GM21528 (cell line): ENCODE data around the gene ZDHHC12.
A peak's percentile ranks its signal among the peaks of the same experiment; 100 is the strongest.

Experiments
- ATAC-seq: cut with Tn5 transposase; IDR thresholded peaks from one replicate; pipeline ENCODE4 v1.9.1; 2021; ENCODE audit warnings: mild to moderate bottlenecking, moderate library complexity; ENCODE audit not compliant: unreplicated experiment, low FRiP score

The ZDHHC12 gene

DNA sequence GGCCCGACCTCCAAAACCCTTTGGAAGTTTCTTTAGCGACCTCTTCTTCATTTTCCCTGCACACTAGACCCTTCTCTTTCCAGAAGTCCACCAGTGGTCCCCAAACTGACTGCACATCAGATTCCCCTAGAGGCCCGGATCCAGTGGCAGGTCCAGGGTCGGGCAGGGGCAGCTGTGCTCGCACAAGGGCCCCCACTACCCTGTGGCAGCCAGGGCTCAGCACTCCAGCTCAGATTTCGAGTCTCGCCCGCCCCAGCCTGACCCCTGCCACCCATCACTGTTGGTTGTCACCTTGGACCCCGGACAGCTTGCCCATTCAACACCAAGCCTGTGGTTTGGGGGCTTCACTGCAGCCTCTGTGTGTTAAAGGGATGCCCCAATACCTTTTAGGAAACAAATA is 7.8 kb upstream of the ZDHHC12 start:
- no peak for ATAC-seq

DNA sequence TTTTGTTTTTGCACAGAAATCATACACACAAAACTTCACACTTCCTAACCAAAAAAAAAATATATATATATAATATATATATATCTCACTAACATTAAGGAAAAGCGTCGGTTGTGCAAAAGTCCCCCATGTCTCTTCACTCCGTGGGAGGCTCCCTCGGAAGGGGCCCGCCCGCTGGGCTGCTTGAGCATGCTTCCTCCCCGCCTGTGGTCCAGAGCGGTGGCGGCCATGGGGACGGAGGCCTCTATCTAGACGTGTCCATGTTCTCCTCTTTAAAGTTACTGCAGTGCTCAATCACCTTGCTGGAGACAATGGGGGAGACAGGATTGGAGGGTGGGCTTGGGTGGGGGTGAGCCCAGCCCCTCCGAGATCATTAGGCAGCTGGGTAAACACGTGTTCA is 7.2 kb upstream of the ZDHHC12 start:
- no peak for ATAC-seq

DNA sequence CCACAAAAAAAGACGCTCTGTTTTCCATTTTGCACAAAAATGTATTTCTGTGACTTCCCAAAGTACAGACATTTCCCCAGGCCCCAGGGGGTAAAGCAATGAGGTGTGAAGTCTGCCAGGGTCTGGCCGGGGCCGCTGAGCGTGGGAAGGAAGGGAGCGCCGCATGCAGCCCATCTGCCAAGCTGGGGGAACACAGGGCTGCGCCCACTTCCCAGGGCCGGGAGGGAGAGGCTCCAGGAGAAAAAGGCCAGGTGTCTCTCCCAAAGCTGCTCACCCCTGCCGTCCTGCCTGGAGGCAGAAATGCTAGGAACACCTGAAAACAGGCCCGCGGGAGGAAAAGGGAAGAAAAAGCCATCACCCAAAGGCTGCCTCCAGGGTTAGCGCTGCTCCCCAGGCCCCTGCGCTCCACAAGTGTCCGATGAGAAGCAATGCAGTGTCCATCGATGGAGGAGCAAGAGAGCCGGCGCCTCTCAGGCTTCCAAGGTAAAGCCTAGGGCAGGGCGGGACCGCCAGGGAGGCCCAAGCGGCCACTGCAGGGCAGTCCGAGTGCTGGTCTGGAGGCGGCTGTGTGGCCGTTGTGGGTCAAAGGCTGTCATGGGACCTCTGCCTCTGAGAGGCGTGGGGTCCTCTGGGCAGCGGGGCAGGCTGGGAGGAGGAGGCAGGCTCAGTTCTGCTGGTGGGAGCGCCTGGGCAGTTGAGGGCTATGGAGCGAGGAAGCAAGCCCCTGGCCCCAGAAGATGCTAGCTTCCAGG is 6.0 kb upstream of the ZDHHC12 start:
- no peak for ATAC-seq

DNA sequence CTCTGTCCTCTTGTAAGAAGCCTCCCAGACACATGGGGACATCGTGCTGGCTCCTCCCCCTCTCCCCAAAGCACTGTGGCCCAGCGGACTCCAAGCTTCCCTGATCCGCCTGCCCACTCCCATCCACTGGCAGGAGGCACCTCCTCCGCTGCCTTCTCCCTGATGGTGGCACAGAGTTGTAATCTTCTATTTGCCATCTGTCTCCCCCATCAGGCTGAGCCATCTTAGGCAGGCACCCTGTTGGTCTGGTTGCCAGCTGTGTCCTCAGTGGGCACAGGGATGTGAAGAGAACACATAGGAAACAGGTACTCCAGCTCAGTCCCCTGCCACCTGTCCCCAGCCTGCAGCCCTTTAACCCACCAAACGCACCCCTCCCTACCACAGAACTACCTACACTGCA is 5.4 kb upstream of the ZDHHC12 start:
- ATAC-seq, result no peak

DNA sequence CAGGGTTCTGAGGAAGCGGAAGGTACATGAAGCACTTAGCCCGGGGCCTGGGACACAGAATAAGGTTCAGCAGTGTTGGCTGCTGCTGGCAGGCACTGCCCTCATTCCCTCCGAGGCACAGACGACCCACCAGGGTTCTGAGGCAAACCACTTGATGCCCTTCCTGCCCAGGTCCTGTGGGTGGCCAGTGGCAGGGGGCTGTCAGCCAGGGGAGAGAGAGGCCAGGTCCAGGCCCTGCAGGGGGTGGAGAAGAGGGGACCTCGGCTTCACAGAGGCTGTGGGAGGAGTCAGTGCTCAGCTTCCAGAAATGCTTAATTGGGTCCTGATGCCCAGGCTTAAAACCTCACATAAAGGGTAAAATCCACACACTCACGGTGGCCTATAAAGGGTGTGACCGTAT is 4.4 kb upstream of the ZDHHC12 start:
- no peak for ATAC-seq

DNA sequence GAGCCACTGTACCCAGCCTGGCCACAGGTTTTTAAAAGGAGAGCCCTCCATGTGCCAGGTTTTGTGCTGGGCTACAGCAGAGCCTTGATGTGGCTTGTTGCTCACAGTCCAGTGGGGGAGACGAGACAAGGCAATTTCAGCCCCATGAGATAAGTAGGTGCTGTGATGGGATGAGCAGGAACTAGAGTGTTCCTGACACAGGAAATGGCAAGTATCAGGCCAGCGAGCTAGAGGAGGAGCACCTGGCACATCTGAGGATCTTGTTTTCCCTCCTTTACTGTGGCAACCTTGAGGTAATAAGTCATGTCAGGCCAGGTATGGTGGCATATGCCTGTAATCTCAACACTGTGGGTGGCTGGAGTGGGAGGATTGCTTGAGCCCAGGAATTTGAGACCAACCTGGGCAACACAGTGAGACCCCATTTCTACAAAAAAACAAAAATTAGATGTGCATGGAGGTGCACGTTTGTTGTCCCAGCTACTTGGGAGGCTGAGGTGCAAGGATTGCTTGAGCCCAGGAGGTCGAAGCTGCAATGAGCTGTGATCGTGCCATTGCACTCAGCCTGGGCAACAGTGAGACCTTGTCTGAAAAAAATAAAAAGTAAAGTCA is 3.8 kb upstream of the ZDHHC12 start:
- no peak for ATAC-seq

DNA sequence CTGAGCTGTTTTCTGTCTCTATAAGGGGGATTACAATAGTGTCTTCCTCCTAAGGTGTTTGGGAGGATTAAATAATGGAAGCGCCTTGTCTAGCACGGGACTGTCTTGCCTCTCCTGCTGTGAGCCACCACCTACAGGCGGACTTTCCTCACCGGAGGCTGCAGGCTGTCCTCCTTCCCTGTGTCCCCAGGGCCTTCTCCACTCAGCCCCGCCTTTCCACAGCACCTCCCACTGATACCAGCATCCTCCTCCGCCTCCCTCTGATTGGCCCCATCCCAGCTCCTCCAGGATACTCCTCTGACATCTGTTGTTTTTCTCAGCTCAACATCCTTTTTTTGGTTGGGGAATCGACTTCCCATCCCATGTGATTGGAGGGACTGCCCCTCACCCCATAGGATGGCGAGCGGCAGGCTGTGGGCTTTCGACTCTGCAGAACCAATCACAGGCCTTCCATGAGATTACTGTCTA is 851 bp upstream of the ZDHHC12 start:
- ATAC-seq, result peak; percentile 10

DNA sequence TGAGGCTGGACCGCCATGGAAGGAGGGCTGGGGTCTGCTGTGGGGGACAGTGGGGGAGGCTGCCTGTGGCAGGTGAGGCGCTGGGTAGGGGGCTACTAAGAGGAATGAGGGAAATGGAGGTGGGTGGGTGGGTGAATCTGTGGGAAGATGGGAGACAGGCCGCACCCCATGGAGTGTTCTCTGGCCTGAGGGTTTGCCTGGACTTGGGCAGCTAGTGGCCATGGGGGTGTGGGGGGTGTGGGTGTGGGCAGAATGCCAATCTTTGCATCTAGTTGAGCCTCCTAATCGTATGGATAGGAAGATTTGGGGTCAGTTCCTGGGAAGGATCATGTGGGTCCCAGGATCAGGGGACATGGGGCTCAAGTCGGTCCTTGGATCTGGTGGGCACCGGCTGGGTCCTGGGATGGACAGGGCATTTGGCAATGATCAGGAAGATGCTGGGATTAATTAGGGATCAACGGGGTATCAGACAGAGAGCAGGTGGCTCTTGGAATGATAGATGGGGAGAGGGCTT is 518 bp downstream of the ZDHHC12 start:
- no peak for ATAC-seq

DNA sequence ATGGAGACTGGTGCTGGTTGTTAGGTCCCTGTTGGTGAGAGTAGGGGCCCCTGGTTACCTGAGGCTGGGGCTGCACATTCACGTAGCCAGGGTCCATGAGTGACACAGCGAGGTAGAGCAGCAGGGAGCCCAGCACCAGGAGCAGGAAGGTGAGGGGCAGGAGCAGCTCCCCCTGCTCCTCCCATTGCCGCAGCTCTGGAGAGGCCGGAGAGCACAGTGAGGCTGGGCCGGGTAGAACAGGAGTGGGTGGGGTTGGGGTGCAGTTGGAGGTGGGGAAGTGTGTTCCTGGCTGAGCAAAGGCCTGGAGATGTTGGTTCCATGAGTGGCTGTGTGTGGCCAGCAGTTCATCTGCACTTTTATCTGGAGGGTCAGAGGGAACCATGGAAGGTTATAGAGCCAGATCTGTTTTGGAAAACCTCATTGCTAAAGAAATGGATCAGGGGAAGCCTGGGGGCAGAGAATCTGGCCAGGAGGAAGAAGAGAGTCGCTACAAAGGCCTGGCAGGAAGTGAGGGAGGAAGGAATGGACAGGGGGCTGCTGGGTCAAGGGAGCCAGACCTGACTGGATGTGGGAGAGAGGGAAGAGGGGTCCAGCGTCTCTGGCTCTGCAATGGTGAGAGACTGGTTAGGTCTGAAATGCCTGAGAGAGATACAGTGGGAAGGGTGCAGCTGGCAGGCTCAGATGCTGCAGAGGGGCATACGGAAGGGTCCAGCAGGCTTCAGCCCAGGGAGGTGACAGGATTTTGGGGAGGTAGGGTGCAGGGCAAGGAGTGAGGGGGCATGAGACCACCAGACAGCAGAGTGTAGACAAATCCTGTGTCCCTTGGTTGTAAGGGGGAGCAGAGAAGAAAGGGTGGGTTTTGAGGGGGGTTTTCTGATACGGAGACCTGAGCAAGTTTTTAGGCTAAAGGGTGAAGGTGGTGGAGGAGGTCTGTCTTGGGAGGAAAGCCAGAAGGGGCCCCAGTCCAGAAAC is 1.3 kb downstream of the ZDHHC12 start:
- ATAC-seq, result no peak

DNA sequence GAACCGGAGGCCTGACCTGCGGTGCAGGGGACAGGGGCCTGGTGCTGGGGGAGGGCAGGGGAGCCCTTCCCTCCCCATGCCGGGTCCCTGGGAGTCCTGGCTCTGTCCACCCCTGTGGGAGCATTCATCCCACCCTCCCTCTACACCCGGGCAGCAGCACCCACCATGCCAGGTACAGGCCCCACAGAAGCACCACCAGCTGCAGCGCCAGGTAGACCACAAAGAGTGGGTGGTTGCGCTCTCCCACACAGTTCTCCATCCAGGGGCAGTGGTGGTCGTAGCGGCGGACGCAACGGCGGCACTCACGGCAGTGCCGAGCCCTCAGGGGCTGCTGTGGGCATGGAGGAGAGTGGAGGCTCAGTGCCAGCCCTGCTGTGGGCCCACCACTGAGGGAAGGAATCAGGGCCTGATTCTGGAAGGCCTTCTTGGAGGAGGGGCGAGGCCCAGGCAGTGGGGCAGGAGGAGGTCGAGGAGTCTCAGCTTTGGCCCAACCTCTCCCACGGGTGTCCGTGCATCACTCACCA is 2.4 kb downstream of the ZDHHC12 start:
- no peak for ATAC-seq

DNA sequence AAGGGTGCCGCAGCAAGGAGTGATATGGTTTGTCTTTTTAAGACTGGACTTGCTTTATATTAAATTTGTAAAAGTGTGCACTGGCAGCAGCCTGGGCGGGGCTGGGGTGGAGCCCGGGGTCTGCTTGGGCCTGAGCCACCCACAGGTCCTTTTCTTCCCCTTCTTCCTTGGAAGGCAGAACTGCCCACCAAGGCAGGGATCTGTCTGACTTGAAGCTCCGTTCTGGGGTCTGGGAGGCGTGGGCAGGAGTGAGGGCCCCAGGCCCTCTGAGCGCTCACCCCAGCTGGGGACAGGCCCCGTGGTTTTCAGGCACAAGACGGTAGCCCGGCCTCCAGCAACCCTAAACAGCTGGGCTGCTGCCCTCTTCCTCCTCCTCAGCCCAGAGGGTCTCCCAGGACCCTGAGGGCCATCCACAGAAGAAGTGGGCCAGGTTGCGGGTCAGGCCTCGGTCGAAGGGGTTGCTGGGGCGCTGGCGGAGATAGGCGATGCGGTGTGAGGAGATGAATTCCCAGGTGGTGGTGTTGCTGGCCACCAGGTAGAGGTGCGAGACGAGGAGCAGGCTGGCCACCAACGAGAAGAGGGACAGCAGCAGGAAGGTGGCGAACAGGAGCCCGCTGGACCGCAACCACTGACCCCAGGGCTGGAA is 3.0 kb downstream of the ZDHHC12 start:
- ATAC-seq, result no peak

DNA sequence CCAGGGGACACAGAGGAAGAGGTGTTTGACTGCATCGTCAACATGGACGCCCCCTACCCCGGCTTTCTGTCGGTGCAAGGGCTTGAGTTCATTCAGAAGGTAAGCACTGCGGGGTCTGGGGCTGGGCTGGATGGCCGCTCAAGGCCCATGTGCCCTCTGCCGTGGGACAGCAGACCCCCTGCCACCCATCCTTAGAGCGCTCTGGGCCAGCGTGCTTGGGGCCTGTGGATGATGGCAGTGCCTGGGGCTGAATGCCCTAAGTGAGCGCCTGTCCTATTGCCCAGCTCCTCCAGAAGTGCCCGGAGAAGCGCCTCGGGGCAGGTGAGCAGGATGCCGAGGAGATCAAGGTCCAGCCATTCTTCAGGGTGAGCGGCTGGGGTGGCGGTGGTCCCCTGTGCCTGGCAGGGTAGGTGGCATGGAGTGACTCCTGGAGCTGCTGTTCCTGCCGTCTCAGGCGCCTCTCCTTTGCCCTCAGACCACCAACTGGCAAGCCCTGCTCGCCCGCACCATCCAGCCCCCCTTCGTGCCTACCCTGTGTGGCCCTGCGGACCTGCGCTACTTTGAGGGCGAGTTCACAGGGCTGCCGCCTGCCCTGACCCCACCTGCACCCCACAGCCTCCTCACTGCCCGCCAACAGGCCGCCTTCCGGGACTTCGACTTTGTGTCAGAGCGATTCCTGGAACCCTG is 3.9 kb downstream of the ZDHHC12 start:
- no peak for ATAC-seq

DNA sequence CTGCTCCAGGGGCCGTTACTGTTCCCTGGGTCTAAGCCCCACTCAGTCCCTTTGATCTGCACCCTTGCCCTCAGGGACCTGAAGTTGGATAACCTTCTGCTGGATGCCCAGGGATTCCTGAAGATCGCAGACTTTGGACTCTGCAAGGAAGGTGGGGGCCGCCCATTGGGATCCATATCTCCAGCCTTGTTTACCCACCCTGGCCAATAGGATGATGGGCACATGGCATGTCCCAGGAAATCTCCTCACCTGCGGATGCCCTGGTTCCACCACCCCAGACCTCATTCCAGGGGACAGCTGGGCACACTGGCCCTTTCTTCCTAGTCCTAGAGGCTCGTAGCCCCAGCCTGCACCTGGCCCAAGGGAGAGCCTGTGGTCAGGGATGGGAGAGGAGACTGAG is 5.5 kb downstream of the ZDHHC12 start:
- no peak for ATAC-seq

DNA sequence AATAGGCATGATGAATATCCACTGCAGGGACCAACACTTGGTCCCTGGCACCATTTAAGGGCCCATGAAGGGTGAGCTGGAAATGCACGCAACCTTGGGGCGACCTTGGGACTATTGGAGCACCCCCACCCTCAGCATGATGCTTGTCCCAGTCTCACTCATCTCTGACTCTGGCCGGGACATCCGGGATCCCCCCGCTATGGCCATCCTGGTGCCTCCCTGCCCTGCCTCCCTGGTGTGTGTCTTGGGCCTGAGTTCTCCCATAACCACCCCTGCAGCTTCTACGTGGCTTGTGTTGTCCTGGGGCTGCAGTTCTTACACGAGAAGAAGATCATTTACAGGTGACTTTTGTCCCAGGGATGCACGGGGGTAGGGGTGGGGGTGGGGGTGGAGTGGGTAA is 5.9 kb downstream of the ZDHHC12 start:
- ATAC-seq, result no peak

DNA sequence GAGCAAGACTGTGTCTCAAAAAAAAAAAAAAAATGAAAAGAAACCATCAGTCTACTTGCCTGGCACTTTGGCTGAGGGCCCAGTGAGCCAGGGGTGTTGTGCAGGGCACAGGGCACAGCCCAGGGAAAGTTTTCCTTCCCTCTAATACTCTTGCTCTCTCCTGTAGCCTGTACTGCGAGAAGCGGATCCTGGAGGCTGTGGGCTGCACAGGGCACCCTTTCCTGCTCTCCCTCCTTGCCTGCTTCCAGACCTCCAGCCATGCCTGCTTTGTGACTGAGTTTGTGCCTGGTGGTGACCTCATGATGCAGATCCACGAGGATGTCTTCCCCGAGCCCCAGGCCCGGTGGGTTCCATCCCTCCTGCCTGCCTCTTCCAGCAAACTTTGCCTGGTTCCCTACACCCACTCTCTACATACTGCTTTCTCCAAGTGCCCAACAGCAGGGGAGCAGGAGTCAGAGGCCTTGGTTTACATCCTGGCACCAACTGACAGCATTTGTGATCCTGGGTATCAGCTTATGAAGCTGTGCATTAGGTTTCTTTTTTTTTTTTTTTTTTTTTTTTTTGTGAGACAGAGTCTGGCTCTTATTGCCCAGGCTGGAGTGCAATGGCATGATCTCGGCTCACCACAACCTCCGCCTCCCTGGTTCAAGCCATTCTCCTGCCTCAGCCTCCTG is 7.2 kb downstream of the ZDHHC12 start:
- ATAC-seq, result no peak

DNA sequence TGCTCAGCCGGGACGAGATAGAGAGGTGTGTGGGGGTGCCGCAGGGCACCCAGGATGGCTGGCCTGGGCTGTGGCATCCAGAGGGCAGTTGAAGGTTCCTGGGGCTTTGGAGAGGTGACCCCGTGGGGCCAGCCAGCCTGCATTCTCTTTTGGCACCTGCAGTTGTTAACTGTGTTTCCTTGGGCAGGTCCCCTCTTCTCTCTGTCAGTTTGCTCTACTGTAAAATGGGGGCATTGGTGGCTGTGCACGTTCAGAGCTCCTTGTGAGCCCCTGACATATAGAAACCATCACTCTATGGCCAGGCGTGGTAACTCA is 8.5 kb downstream of the ZDHHC12 start:
- ATAC-seq, result no peak

DNA sequence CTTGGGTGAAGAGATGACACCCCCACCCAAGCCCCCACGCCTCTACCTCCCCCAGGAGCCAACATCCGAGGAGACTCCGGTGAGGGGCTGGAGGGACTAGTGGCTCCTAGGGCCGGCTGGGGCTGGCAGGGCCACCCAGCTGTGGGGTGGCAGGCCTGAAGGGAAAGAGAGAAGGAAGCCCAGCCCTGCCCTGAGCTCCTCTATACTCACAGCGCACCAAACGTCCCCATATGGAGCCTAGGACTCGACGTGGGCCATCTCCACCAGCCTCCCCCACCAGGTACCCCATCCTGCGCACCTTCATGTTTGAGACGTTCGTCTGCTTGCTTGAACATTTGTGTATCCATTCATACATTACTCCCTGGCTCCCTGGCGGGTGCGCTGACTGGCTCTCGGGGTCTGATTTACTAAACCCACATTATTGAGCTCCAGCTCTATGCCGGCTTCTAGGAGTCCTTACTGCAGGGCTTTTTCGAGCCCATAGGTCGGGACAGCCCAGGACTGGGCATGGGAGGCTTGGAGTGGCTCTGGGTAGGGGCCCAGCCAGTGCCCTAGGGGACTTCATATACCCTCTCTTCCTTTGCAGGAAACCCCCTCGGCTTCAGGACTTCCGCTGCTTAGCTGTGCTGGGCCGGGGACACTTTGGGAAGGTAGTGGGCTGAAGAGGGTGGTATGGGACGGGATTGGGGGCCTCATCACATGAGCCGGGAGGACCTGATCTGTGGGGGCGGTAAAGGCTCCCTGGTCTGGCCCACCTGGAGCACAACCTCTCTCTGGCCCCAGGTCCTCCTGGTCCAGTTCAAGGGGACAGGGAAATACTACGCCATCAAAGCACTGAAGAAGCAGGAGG is 9.1 kb downstream of the ZDHHC12 start:
- ATAC-seq, result no peak

DNA sequence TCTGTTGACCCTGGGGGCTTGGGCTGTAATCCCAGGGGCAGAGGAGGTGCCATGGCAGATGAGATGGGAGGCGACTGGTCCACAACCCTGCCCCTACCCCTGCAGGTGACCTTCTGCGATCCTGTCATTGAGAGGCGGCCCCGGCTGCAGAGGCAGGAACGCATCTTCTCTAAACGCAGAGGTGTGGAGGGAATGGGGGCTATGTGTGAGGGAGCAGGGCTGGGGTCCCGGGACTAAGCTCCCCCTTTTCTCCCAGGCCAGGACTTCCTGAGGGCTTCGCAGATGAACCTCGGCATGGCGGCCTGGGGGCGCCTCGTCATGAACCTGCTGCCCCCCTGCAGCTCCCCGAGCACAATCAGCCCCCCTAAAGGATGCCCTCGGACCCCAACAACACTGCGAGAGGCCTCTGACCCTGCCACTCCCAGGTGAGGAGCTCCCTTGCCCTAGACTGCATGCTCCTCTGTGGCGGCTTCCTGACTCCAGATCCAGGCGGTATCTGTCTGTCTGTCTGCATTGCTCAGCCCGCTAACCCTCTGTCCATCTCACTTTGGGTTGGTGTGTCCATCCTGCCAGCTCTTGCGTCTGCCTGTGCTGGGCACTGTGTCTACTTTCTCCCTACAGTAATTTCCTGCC is 9.9 kb downstream of the ZDHHC12 start:
- ATAC-seq, result no peak
